Mesenchymal stem cell (in vitro differentiated cells and primary cell): ENCODE measurements around the gene LCE4A.

ENCODE experiments used
- DNase-seq: peaks from one replicate; pipeline ENCODE4 v3.0.0-alpha.2; 2013
- H2AFZ ChIP-seq: one replicate; pipeline ENCODE4 v1.6.1; 2013; ENCODE audit warnings: low read depth, mild to moderate bottlenecking, control low read depth, inconsistent platforms, low read length, moderate library complexity
- H2AK5ac ChIP-seq: 2 replicates; pipeline ENCODE4 v1.6.1; 2013; ENCODE audit warnings: low read length, moderate library complexity, mild to moderate bottlenecking, inconsistent platforms; ENCODE audit not compliant: severe bottlenecking
- H2BK120ac ChIP-seq: one replicate; pipeline ENCODE4 v1.6.1; 2013; ENCODE audit warnings: low read depth, mild to moderate bottlenecking, inconsistent platforms, low read length, moderate library complexity
- H2BK12ac ChIP-seq, 2 experiments: one replicate each; pipeline ENCODE4 v1.6.1; 2013; ENCODE audit warnings: inconsistent platforms in 2 of 2, low read length in 2 of 2, mild to moderate bottlenecking in 2 of 2, moderate library complexity in 2 of 2, control low read depth in 1 of 2
- H2BK15ac ChIP-seq: one replicate; pipeline ENCODE4 v1.6.1; 2013; ENCODE audit warnings: mild to moderate bottlenecking, low read depth, inconsistent platforms; ENCODE audit not compliant: poor library complexity, severe bottlenecking
- H2BK5ac ChIP-seq: 2 replicates; pipeline ENCODE4 v1.6.1; 2013; ENCODE audit warnings: low read depth, mild to moderate bottlenecking, low read length, control low read depth, inconsistent platforms; ENCODE audit not compliant: poor library complexity, severe bottlenecking
- H3K14ac ChIP-seq, 2 experiments: one replicate each; pipeline ENCODE4 v1.6.1; 2013; ENCODE audit warnings: inconsistent platforms in 2 of 2, low read length in 2 of 2, control low read depth in 1 of 2, mild to moderate bottlenecking in 1 of 2, moderate library complexity in 1 of 2
- H3K18ac ChIP-seq, 2 experiments: one replicate each; pipeline ENCODE4 v1.6.1; 2013; ENCODE audit warnings: inconsistent platforms in 2 of 2, low read length in 2 of 2, control low read depth in 1 of 2, low read depth in 1 of 2, mild to moderate bottlenecking in 1 of 2
- H3K23ac ChIP-seq, 2 experiments: one replicate each; pipeline ENCODE4 v1.6.1; 2013; ENCODE audit warnings: inconsistent platforms in 2 of 2, low read length in 2 of 2, mild to moderate bottlenecking in 2 of 2, moderate library complexity in 2 of 2, control low read depth in 1 of 2
- H3K27ac ChIP-seq: 2 replicates; pipeline ENCODE4 v1.5.1; 2013; ENCODE audit warnings: mild to moderate bottlenecking, moderate library complexity, low read length, control low read depth, inconsistent platforms; ENCODE audit not compliant: poor library complexity, severe bottlenecking
- H3K27me3 ChIP-seq, 2 experiments: 2 replicates each; pipeline versions ENCODE4 v1.6.1 to v1.7.0; 2013; ENCODE audit warnings: low read length in 2 of 2, mild to moderate bottlenecking in 2 of 2, moderate library complexity in 2 of 2, control low read depth in 1 of 2, inconsistent platforms in 1 of 2; ENCODE audit not compliant: control insufficient read depth in 1 of 2, insufficient read depth in 1 of 2
- H3K36me3 ChIP-seq, 2 experiments: 2 replicates each; pipeline versions ENCODE4 v1.6.1 to v1.7.0; 2013; ENCODE audit warnings: low read length in 2 of 2, control low read depth in 1 of 2, inconsistent platforms in 1 of 2, low read depth in 1 of 2, mild to moderate bottlenecking in 1 of 2; ENCODE audit not compliant: insufficient read depth in 2 of 2, control insufficient read depth in 1 of 2
- H3K4ac ChIP-seq, 2 experiments: one replicate each; pipeline ENCODE4 v1.6.1; 2013; ENCODE audit warnings: inconsistent platforms in 2 of 2, low read length in 2 of 2, mild to moderate bottlenecking in 2 of 2, moderate library complexity in 2 of 2, control low read depth in 1 of 2, low read depth in 1 of 2
- H3K4me1 ChIP-seq: 2 replicates; pipeline ENCODE4 v1.6.1; 2013; ENCODE audit warnings: low read depth, low read length, control low read depth; ENCODE audit not compliant: control insufficient read depth, insufficient read depth
- H3K4me2 ChIP-seq: 2 replicates; pipeline ENCODE4 v1.6.1; 2013; ENCODE audit warnings: low read length, mild to moderate bottlenecking, inconsistent platforms; ENCODE audit not compliant: poor library complexity, severe bottlenecking
- H3K4me3 ChIP-seq, 2 experiments: 2 replicates each; pipeline versions ENCODE4 v1.5.1 to v1.7.0; 2013; ENCODE audit warnings: low read length in 2 of 2, mild to moderate bottlenecking in 2 of 2, control low read depth in 1 of 2, low read depth in 1 of 2; ENCODE audit not compliant: insufficient read depth in 1 of 2
- H3K79me1 ChIP-seq: replicated peaks from 2 replicates; pipeline ENCODE4 v1.6.1; 2013; ENCODE audit warnings: mild to moderate bottlenecking, control low read depth, low read length, inconsistent platforms; ENCODE audit not compliant: poor library complexity, severe bottlenecking
- H3K9ac ChIP-seq: 2 replicates; pipeline ENCODE4 v1.7.0; 2013; ENCODE audit warnings: mild to moderate bottlenecking, low read length, moderate library complexity
- H3K9me3 ChIP-seq: 2 replicates; pipeline ENCODE4 v1.7.0; 2013; ENCODE audit warnings: mild to moderate bottlenecking, low read length; ENCODE audit not compliant: control insufficient read depth
- H4K8ac ChIP-seq: one replicate; pipeline ENCODE4 v1.6.1; 2013; ENCODE audit warnings: inconsistent platforms, mild to moderate bottlenecking, low read length, moderate library complexity
- H4K91ac ChIP-seq: one replicate; pipeline ENCODE4 v1.6.1; 2013; ENCODE audit warnings: mild to moderate bottlenecking, low read length, inconsistent platforms
- WGBS: methylation state at CpG from one replicate; pipeline ENCODE4 v1.1.7; 2013; ENCODE audit warnings: mixed read lengths; 5-methylcytosine and 5-hydroxymethylcytosine counted together

LCE4A gene

GRCh38 chr1:152758636-152759035 lies 50.7 kb downstream of the LCE4A start:
- H3K23ac ChIP-seq = no peak overlapping the region
- H2AK5ac ChIP-seq = no peak overlapping the region
- no peaks in the 10 kb centered on the region for H3K9me3 ChIP-seq
- no peak overlapping the region for H2AFZ ChIP-seq
- DNase-seq = no peak
- no peak overlapping the region for H4K8ac ChIP-seq
- H2BK15ac ChIP-seq = no peak overlapping the region
- H3K36me3 ChIP-seq = no peaks in the 10 kb centered on the region
- no peak overlapping the region for H2BK12ac ChIP-seq
- WGBS = 56% methylated on average over 3 of the region's 4 CpGs
- H3K18ac ChIP-seq = no peak overlapping the region
- no peak overlapping the region for H3K4me2 ChIP-seq
- no peaks in the 10 kb centered on the region for H3K27me3 ChIP-seq
- H3K79me1 ChIP-seq = no peaks in the 10 kb centered on the region
- no peak overlapping the region for H4K91ac ChIP-seq
- no peak overlapping the region for H3K4me3 ChIP-seq
- no peaks in the 10 kb centered on the region for H3K4me1 ChIP-seq
- no peak overlapping the region for H3K14ac ChIP-seq
- no peak overlapping the region for H3K4ac ChIP-seq
- H3K9ac ChIP-seq = no peak overlapping the region
- H2BK5ac ChIP-seq = no peak overlapping the region
- no peak overlapping the region for H3K27ac ChIP-seq
- H2BK120ac ChIP-seq = no peak overlapping the region
